GM23338 (cell line): ENCODE results near the gene TCTN3. TPM values are rescaled to one million over a fixed set of nuclear protein-coding genes. Genes with fewer than 3 reads are reported as not detected.

Source experiments
- ATAC-seq: fragments of 200-7000 bp; cut with Tn5 transposase; 3 replicates; pipeline ENCODE4 v1.9.1; 2020
- DNase-seq: peaks from one replicate; pipeline ENCODE4 v3.0.0-alpha.2; 2015; ENCODE audit warnings: low spot score
- H2AFZ ChIP-seq: fragments of 200-600 bp; sonication (generic); 2 replicates; pipeline ENCODE4 v1.8.0; 2016; ENCODE audit warnings: antibody characterized with exemption, mild to moderate bottlenecking, moderate library complexity
- H3F3A ChIP-seq: fragments of 200-600 bp; sonication (generic); replicated peaks from 2 replicates; pipeline ENCODE4 v1.8.0; 2017; ENCODE audit warnings: antibody characterized with exemption, mixed run types, low read depth
- H3K27ac ChIP-seq: fragments of 200-600 bp; sonication (generic); 2 replicates; pipeline ENCODE4 v1.6.1; 2016; ENCODE audit warnings: low read depth
- H3K27me3 ChIP-seq: fragments of 200-600 bp; sonication (generic); 2 replicates; pipeline ENCODE4 v1.8.0; 2016; ENCODE audit warnings: mild to moderate bottlenecking, mixed run types, moderate library complexity; ENCODE audit not compliant: insufficient read depth
- H3K36me3 ChIP-seq: fragments of 200-600 bp; sonication (generic); 2 replicates; pipeline ENCODE4 v1.8.0; 2016; ENCODE audit warnings: mild to moderate bottlenecking; ENCODE audit not compliant: insufficient read depth
- H3K4me1 ChIP-seq: fragments of 200-600 bp; sonication (generic); 2 replicates; pipeline ENCODE4 v1.8.0; 2016; ENCODE audit warnings: mild to moderate bottlenecking, moderate library complexity; ENCODE audit not compliant: insufficient read depth
- H3K4me2 ChIP-seq: fragments of 200-600 bp; sonication (generic); 2 replicates; pipeline ENCODE4 v1.7.1; 2017; ENCODE audit warnings: mixed run types
- H3K4me3 ChIP-seq: fragments of 200-600 bp; sonication (generic); 2 replicates; pipeline ENCODE4 v1.6.1; 2016; ENCODE audit warnings: mixed run types
- H3K79me2 ChIP-seq: fragments of 200-600 bp; sonication (generic); replicated peaks from 2 replicates; pipeline ENCODE4 v1.8.0; 2017; ENCODE audit warnings: mild to moderate bottlenecking; ENCODE audit not compliant: insufficient read depth
- H3K9me2 ChIP-seq: fragments of 200-600 bp; sonication (generic); 2 replicates; pipeline ENCODE4 v1.8.0; 2017; ENCODE audit not compliant: insufficient read depth
- H4K20me1 ChIP-seq: fragments of 200-600 bp; sonication (generic); replicated peaks from 2 replicates; pipeline ENCODE4 v1.8.0; 2017; ENCODE audit warnings: mild to moderate bottlenecking; ENCODE audit not compliant: insufficient read depth
- H3K27ac Mint-ChIP-seq: 2 replicates; pipeline ENCODE4 v1.8.0; 2020; ENCODE audit warnings: inconsistent platforms, mild to moderate bottlenecking, moderate library complexity, mixed read lengths
- H3K27me3 Mint-ChIP-seq: 3 replicates; pipeline ENCODE4 v1.8.0; 2022; ENCODE audit warnings: low read depth, mild to moderate bottlenecking, moderate library complexity, mixed read lengths, inconsistent platforms; ENCODE audit not compliant: insufficient read depth, poor library complexity
- H3K36me3 Mint-ChIP-seq: 3 replicates; pipeline ENCODE4 v1.8.0; 2021; ENCODE audit warnings: low read depth, mild to moderate bottlenecking, inconsistent platforms, moderate library complexity, mixed read lengths
- H3K4me1 Mint-ChIP-seq: 3 replicates; pipeline ENCODE4 v1.8.0; 2020; ENCODE audit warnings: mild to moderate bottlenecking, inconsistent platforms, mixed read lengths
- H3K4me3 Mint-ChIP-seq: 3 replicates; pipeline ENCODE4 v1.8.0; 2021; ENCODE audit warnings: moderate library complexity, mild to moderate bottlenecking, inconsistent platforms, mixed read lengths
- H3K9me3 Mint-ChIP-seq: 3 replicates; pipeline ENCODE4 v1.8.0; 2020; ENCODE audit warnings: moderate library complexity, mild to moderate bottlenecking, inconsistent platforms, mixed read lengths
- CREB1 ChIP-seq: fragments of 250-450 bp; sonication (Bioruptor Pico); IDR thresholded peaks from 2 replicates; pipeline ENCODE4 v1.5.0; 2020; ENCODE audit warnings: low read depth, mild to moderate bottlenecking, moderate library complexity
- CTCF ChIP-seq, 2 experiments: fragments of 200-600 bp in 1 of 2; sonication (generic) in 1 of 2; conservative IDR thresholded peaks; 2 replicates each; pipeline versions ENCODE4 v1.5.1 to v1.6.1; 2016 to 2017; ENCODE audit warnings: antibody characterized with exemption in 2 of 2, low read depth in 2 of 2, mild to moderate bottlenecking in 2 of 2, moderate library complexity in 1 of 2
- ETS1 ChIP-seq: IDR thresholded peaks from 2 replicates; pipeline ENCODE4 v1.6.1; 2016; ENCODE audit warnings: antibody characterized with exemption
- EZH2 ChIP-seq: fragments of 200-600 bp; sonication (generic); IDR thresholded peaks from one replicate; pipeline ENCODE4 v1.8.0; 2017; ENCODE audit warnings: antibody characterized with exemption, mild to moderate bottlenecking, low read depth; ENCODE audit not compliant: unreplicated experiment
- EZH2phosphoT487 ChIP-seq: fragments of 200-600 bp; sonication (generic); IDR thresholded peaks from one replicate; pipeline ENCODE4 v1.8.1; 2018; ENCODE audit warnings: antibody characterized with exemption; ENCODE audit not compliant: unreplicated experiment
- JUNB ChIP-seq: IDR thresholded peaks from one replicate; pipeline ENCODE4 v1.6.1; 2016; ENCODE audit warnings: antibody characterized with exemption; ENCODE audit not compliant: unreplicated experiment
- NANOG ChIP-seq: IDR thresholded peaks from 2 replicates; pipeline ENCODE4 v1.6.1; 2016; ENCODE audit warnings: antibody characterized with exemption, borderline replicate concordance
- POLR2AphosphoS5 ChIP-seq: IDR thresholded peaks from 2 replicates; pipeline ENCODE4 v1.6.1; 2016; ENCODE audit warnings: antibody characterized with exemption, low read depth
- REST ChIP-seq: IDR thresholded peaks from one replicate; pipeline ENCODE4 v1.6.1; 2018; ENCODE audit warnings: antibody characterized with exemption; ENCODE audit not compliant: unreplicated experiment
- STAT1 ChIP-seq: IDR thresholded peaks from one replicate; pipeline ENCODE4 v1.6.1; 2016; ENCODE audit warnings: antibody characterized with exemption; ENCODE audit not compliant: unreplicated experiment
- ZNF114 ChIP-seq: fragments of 250-450 bp; sonication (Bioruptor Pico); IDR thresholded peaks from 2 replicates; pipeline ENCODE4 v1.5.0; 2020; ENCODE audit warnings: mild to moderate bottlenecking, moderate library complexity
- ZNF331 ChIP-seq: fragments of 250-450 bp; sonication (Bioruptor Pico); IDR thresholded peaks from 2 replicates; pipeline ENCODE4 v1.5.0; 2020; ENCODE audit warnings: low read depth, mild to moderate bottlenecking, moderate library complexity
- long read RNA-seq: library from polyadenylated mRNA; unstranded; transcript quantifications from one replicate; pipeline ENCODE4 v2.0.0, GENCODE V29; 2020; ENCODE audit not compliant: unreplicated experiment
- polyA plus RNA-seq: library from polyadenylated mRNA; unstranded; fragments of >200 nt; fragmentation: Nextera tagmentation; extraction: Ambion mirVana; gene quantifications from 2 replicates; pipeline ENCODE4 v1.2.1, GENCODE V29; 2016
- total RNA-seq: library from RNA; depleted of rRNA; stranded (reverse); fragments of >200 nt; shearing (Covaris generic); gene quantifications from 2 replicates; pipeline ENCODE4 v1.2.3, GENCODE V29; 2014; rRNA removed

The TCTN3 gene
- total RNA-seq = 28.3 and 29.7 TPM in 2 replicates
- 27.3 and 32.4 TPM in 2 replicates for polyA plus RNA-seq
- long read RNA-seq, transcript TCTN3-207 (14 exons, 2,739 nt) = major isoform, 18 of 23 reads
- long read RNA-seq, partial matches to known transcripts = 0 of 23 reads
- long read RNA-seq, other reads (novel, unspliced or antisense) = 5 of 23 reads

GRCh38 chr10:95693668-95694534 is at the start of gene TCTN3:
TCTN3 (minus strand) TSS chr10:95693927; CDS start chr10:95693899, 28 bp downstream.
- Histone ChIP-seq H3K4me2 (peak within 1 kb of the TSS; percentile 96), H3K4me3 (peak within 1 kb of the TSS; percentile 82), H3K27me3 (no peaks in the 10 kb centered on the region), H3F3A (no peaks in the 10 kb centered on the region), H3K27ac (peak within 1 kb of the TSS; percentile 67; the same call in 1 of the 2 replicates), H3K79me2 (peaks cover 32% of the 10 kb centered on the region), H3K4me1 (peaks cover 8% of the 10 kb centered on the region; the same call in 1 of the 2 replicates), H4K20me1 (0 out of 2 replicates have a peak, but pooled peaks cover 4% of the 10 kb centered on the region), H3K36me3 (peaks cover 15% of the 10 kb centered on the region), H3K9me2 (peaks cover 3% of the 10 kb centered on the region; the same call in 1 of the 2 replicates), H2AFZ (peak within 1 kb of the TSS; percentile 81; the same call in 1 of the 2 replicates)
- H3K27ac Mint-ChIP-seq = peak within 1 kb of the TSS; percentile 99
- H3K27me3 Mint-ChIP-seq = peaks cover 5% of the 10 kb centered on the region
- peak; percentile 99 for ATAC-seq
- H3K36me3 Mint-ChIP-seq = peaks cover 27% of the 10 kb centered on the region
- DNase-seq = peak; percentile 100
- H3K4me3 Mint-ChIP-seq = peak within 1 kb of the TSS; percentile 97
- H3K4me1 Mint-ChIP-seq = peaks cover 17% of the 10 kb centered on the region; the same call in 2 of the 3 replicates
- peaks cover 16% of the 10 kb centered on the region for H3K9me3 Mint-ChIP-seq
- TF ChIP-seq CREB1 (CRISPR knock-in tag) (peak; percentile 91), JUNB (no peak), EZH2 (no peak), CTCF (conservative IDR thresholded peaks at IDR 0.05; ENCODE audit: low read depth in 2 of 2) (peak; percentile 93 to 100), ZNF114 (no peak), POLR2AphosphoS5 (peak; percentile 92), REST (no peak), ZNF331 (no peak; the same call in 1 of the 2 replicates), ETS1 (no peak), NANOG (no peak), STAT1 (no peak), EZH2phosphoT487 (no peak)
